ENCODE results near the gene CCR6.

GRCh38 chr6:167108278-167108677, 14.6 kb upstream of the CCR6 start:
- TF ChIP-seq POLR2A (IDR thresholded peaks at IDR 0.05) (no peak), CTCF (IDR thresholded peaks at IDR 0.05) (no peak)
